GM23338 (cell line): Measurements from ENCODE around the gene PEDS1. TPM values are rescaled to one million over a fixed set of nuclear protein-coding genes. Genes with fewer than 3 reads are reported as not detected.

Experiments used
- ATAC-seq: fragments of 200-7000 bp; cut with Tn5 transposase; 3 replicates; pipeline ENCODE4 v1.9.1; 2020
- DNase-seq: peaks from one replicate; pipeline ENCODE4 v3.0.0-alpha.2; 2015; ENCODE audit warnings: low spot score
- H2AFZ ChIP-seq: fragments of 200-600 bp; sonication (generic); 2 replicates; pipeline ENCODE4 v1.8.0; 2016; ENCODE audit warnings: antibody characterized with exemption, mild to moderate bottlenecking, moderate library complexity
- H3F3A ChIP-seq: fragments of 200-600 bp; sonication (generic); replicated peaks from 2 replicates; pipeline ENCODE4 v1.8.0; 2017; ENCODE audit warnings: antibody characterized with exemption, mixed run types, low read depth
- H3K27ac ChIP-seq: fragments of 200-600 bp; sonication (generic); 2 replicates; pipeline ENCODE4 v1.6.1; 2016; ENCODE audit warnings: low read depth
- H3K27me3 ChIP-seq: fragments of 200-600 bp; sonication (generic); 2 replicates; pipeline ENCODE4 v1.8.0; 2016; ENCODE audit warnings: mild to moderate bottlenecking, mixed run types, moderate library complexity; ENCODE audit not compliant: insufficient read depth
- H3K36me3 ChIP-seq: fragments of 200-600 bp; sonication (generic); 2 replicates; pipeline ENCODE4 v1.8.0; 2016; ENCODE audit warnings: mild to moderate bottlenecking; ENCODE audit not compliant: insufficient read depth
- H3K4me1 ChIP-seq: fragments of 200-600 bp; sonication (generic); 2 replicates; pipeline ENCODE4 v1.8.0; 2016; ENCODE audit warnings: mild to moderate bottlenecking, moderate library complexity; ENCODE audit not compliant: insufficient read depth
- H3K4me2 ChIP-seq: fragments of 200-600 bp; sonication (generic); 2 replicates; pipeline ENCODE4 v1.7.1; 2017; ENCODE audit warnings: mixed run types
- H3K4me3 ChIP-seq: fragments of 200-600 bp; sonication (generic); 2 replicates; pipeline ENCODE4 v1.6.1; 2016; ENCODE audit warnings: mixed run types
- H3K79me2 ChIP-seq: fragments of 200-600 bp; sonication (generic); replicated peaks from 2 replicates; pipeline ENCODE4 v1.8.0; 2017; ENCODE audit warnings: mild to moderate bottlenecking; ENCODE audit not compliant: insufficient read depth
- H3K9me2 ChIP-seq: fragments of 200-600 bp; sonication (generic); 2 replicates; pipeline ENCODE4 v1.8.0; 2017; ENCODE audit not compliant: insufficient read depth
- H4K20me1 ChIP-seq: fragments of 200-600 bp; sonication (generic); replicated peaks from 2 replicates; pipeline ENCODE4 v1.8.0; 2017; ENCODE audit warnings: mild to moderate bottlenecking; ENCODE audit not compliant: insufficient read depth
- H3K27ac Mint-ChIP-seq: 2 replicates; pipeline ENCODE4 v1.8.0; 2020; ENCODE audit warnings: inconsistent platforms, mild to moderate bottlenecking, moderate library complexity, mixed read lengths
- H3K27me3 Mint-ChIP-seq: 3 replicates; pipeline ENCODE4 v1.8.0; 2022; ENCODE audit warnings: low read depth, mild to moderate bottlenecking, moderate library complexity, mixed read lengths, inconsistent platforms; ENCODE audit not compliant: insufficient read depth, poor library complexity
- H3K36me3 Mint-ChIP-seq: 3 replicates; pipeline ENCODE4 v1.8.0; 2021; ENCODE audit warnings: low read depth, mild to moderate bottlenecking, inconsistent platforms, moderate library complexity, mixed read lengths
- H3K4me1 Mint-ChIP-seq: 3 replicates; pipeline ENCODE4 v1.8.0; 2020; ENCODE audit warnings: mild to moderate bottlenecking, inconsistent platforms, mixed read lengths
- H3K4me3 Mint-ChIP-seq: 3 replicates; pipeline ENCODE4 v1.8.0; 2021; ENCODE audit warnings: moderate library complexity, mild to moderate bottlenecking, inconsistent platforms, mixed read lengths
- H3K9me3 Mint-ChIP-seq: 3 replicates; pipeline ENCODE4 v1.8.0; 2020; ENCODE audit warnings: moderate library complexity, mild to moderate bottlenecking, inconsistent platforms, mixed read lengths
- CTCF ChIP-seq, 2 experiments: fragments of 200-600 bp in 1 of 2; sonication (generic) in 1 of 2; conservative IDR thresholded peaks; 2 replicates each; pipeline versions ENCODE4 v1.5.1 to v1.6.1; 2016 to 2017; ENCODE audit warnings: antibody characterized with exemption in 2 of 2, low read depth in 2 of 2, mild to moderate bottlenecking in 2 of 2, moderate library complexity in 1 of 2
- ETS1 ChIP-seq: IDR thresholded peaks from 2 replicates; pipeline ENCODE4 v1.6.1; 2016; ENCODE audit warnings: antibody characterized with exemption
- EZH2 ChIP-seq: fragments of 200-600 bp; sonication (generic); IDR thresholded peaks from one replicate; pipeline ENCODE4 v1.8.0; 2017; ENCODE audit warnings: antibody characterized with exemption, mild to moderate bottlenecking, low read depth; ENCODE audit not compliant: unreplicated experiment
- POLR2AphosphoS5 ChIP-seq: IDR thresholded peaks from 2 replicates; pipeline ENCODE4 v1.6.1; 2016; ENCODE audit warnings: antibody characterized with exemption, low read depth
- REST ChIP-seq: IDR thresholded peaks from one replicate; pipeline ENCODE4 v1.6.1; 2018; ENCODE audit warnings: antibody characterized with exemption; ENCODE audit not compliant: unreplicated experiment
- STAT1 ChIP-seq: IDR thresholded peaks from one replicate; pipeline ENCODE4 v1.6.1; 2016; ENCODE audit warnings: antibody characterized with exemption; ENCODE audit not compliant: unreplicated experiment
- ZNF331 ChIP-seq: fragments of 250-450 bp; sonication (Bioruptor Pico); IDR thresholded peaks from 2 replicates; pipeline ENCODE4 v1.5.0; 2020; ENCODE audit warnings: low read depth, mild to moderate bottlenecking, moderate library complexity
- polyA plus RNA-seq: library from polyadenylated mRNA; unstranded; fragments of >200 nt; fragmentation: Nextera tagmentation; extraction: Ambion mirVana; gene quantifications from 2 replicates; pipeline ENCODE4 v1.2.1, GENCODE V29; 2016
- total RNA-seq: library from RNA; depleted of rRNA; stranded (reverse); fragments of >200 nt; shearing (Covaris generic); gene quantifications from 2 replicates; pipeline ENCODE4 v1.2.3, GENCODE V29; 2014

The PEDS1 gene
- total and polyA plus RNA-seq, 2 experiments from 2014 or later: 34.5 to 43.6 TPM

GRCh38 chr20:50126662-50127061 is 26.9 kb downstream of the PEDS1 start:
- H3K4me1 ChIP-seq: no peaks in the 10 kb centered on the region
- peaks cover 4% of the 10 kb centered on the region; the same call in 2 of the 3 replicates for H3K4me1 Mint-ChIP-seq
- no peak overlapping the region for H3K4me3 ChIP-seq
- no peaks in the 10 kb centered on the region; the same call in 1 of the 2 replicates for H3F3A ChIP-seq
- DNase-seq: no peak
- TF ChIP-seq EZH2 (no peak), REST (no peak)
- ATAC-seq: no peak
- no peaks in the 10 kb centered on the region for H3K79me2 ChIP-seq
- H3K27ac ChIP-seq: no peak overlapping the region
- peaks cover 2% of the 10 kb centered on the region; the same call in 1 of the 3 replicates for H3K9me3 Mint-ChIP-seq
- peaks cover 6% of the 10 kb centered on the region; the same call in 1 of the 2 replicates for H4K20me1 ChIP-seq
- H3K27ac Mint-ChIP-seq: no peak overlapping the region
- no peak overlapping the region for H3K4me2 ChIP-seq
- H3K36me3 Mint-ChIP-seq: peaks cover 72% of the 10 kb centered on the region
- H3K27me3 Mint-ChIP-seq: peaks cover 6% of the 10 kb centered on the region
- no peaks in the 10 kb centered on the region; the same call in 1 of the 2 replicates for H3K36me3 ChIP-seq
- no peaks in the 10 kb centered on the region for H3K9me2 ChIP-seq
- H3K4me3 Mint-ChIP-seq: no peak overlapping the region
- no peak overlapping the region for H2AFZ ChIP-seq
- H3K27me3 ChIP-seq: no peaks in the 10 kb centered on the region

GRCh38 chr20:50125279-50125678 is 28.2 kb downstream of the PEDS1 start:
- Histone ChIP-seq H2AFZ (no peak overlapping the region), H3K4me3 (no peak overlapping the region), H3K27ac (no peak overlapping the region), H3K4me1 (no peaks in the 10 kb centered on the region), H3K36me3 (no peaks in the 10 kb centered on the region; the same call in 1 of the 2 replicates), H3K27me3 (no peaks in the 10 kb centered on the region), H3F3A (no peaks in the 10 kb centered on the region; the same call in 1 of the 2 replicates), H3K4me2 (no peak overlapping the region), H3K9me2 (no peaks in the 10 kb centered on the region), H4K20me1 (peaks cover 6% of the 10 kb centered on the region; the same call in 1 of the 2 replicates), H3K79me2 (no peaks in the 10 kb centered on the region)
- ATAC-seq (no peak), DNase-seq (no peak)
- Mint-ChIP-seq H3K9me3 (peaks cover 2% of the 10 kb centered on the region; the same call in 1 of the 3 replicates), H3K36me3 (peaks cover 61% of the 10 kb centered on the region), H3K4me1 (peaks cover 6% of the 10 kb centered on the region), H3K4me3 (no peak overlapping the region), H3K27ac (no peak overlapping the region), H3K27me3 (peaks cover 7% of the 10 kb centered on the region)
- TF ChIP-seq CTCF (conservative IDR thresholded peaks at IDR 0.05; ENCODE audit: low read depth in 2 of 2) (no peak), POLR2AphosphoS5 (no peak), EZH2 (no peak), ZNF331 (no peak), REST (no peak), STAT1 (no peak), ETS1 (no peak)
